ENCODE measurements around the gene C3AR1.

Gene C3AR1

GRCh38 chr12:8028267-8028666 is 37.9 kb downstream of the C3AR1 start:
- H3K27me3 ChIP-seq (ENCODE audit: control insufficient read depth in 1 of 2, insufficient read depth in 1 of 2, low read length in 2 of 2): no peaks in the 10 kb centered on the region
- H2BK15ac ChIP-seq (ENCODE audit: low read depth, poor library complexity, severe bottlenecking): no peak overlapping the region
- no peak overlapping the region for H2AK5ac ChIP-seq (ENCODE audit: low read length, severe bottlenecking)
- H3K79me1 ChIP-seq (replicated peaks; ENCODE audit: low read length, poor library complexity, severe bottlenecking): peaks cover 9% of the 10 kb centered on the region
- peaks cover 3% of the 10 kb centered on the region for H3K4me1 ChIP-seq (ENCODE audit: control insufficient read depth, insufficient read depth, low read depth, low read length)
- H4K8ac ChIP-seq (ENCODE audit: low read length): no peak overlapping the region
- no peak overlapping the region for H3K14ac ChIP-seq (ENCODE audit: low read length in 2 of 2)
- H2BK120ac ChIP-seq (ENCODE audit: low read depth, low read length): peak overlapping the region; percentile 1
- no peak overlapping the region for H3K9ac ChIP-seq (ENCODE audit: low read length)
- no peak overlapping the region for H4K91ac ChIP-seq (ENCODE audit: low read length)
- no peak overlapping the region for H3K4ac ChIP-seq (ENCODE audit: low read depth in 1 of 2, low read length in 2 of 2)
- no peak overlapping the region for H3K18ac ChIP-seq (ENCODE audit: low read depth in 1 of 2, low read length in 2 of 2)
- no peaks in the 10 kb centered on the region for H3K36me3 ChIP-seq (ENCODE audit: control insufficient read depth in 1 of 2, insufficient read depth in 2 of 2, low read depth in 1 of 2, low read length in 2 of 2)
- DNase-seq: no peak
- H3K23ac ChIP-seq (ENCODE audit: low read length in 2 of 2): no peak overlapping the region
- H3K27ac ChIP-seq (ENCODE audit: low read length, poor library complexity, severe bottlenecking): no peak overlapping the region
- no peak overlapping the region for H2AFZ ChIP-seq (ENCODE audit: low read depth, low read length)
- H3K4me2 ChIP-seq (ENCODE audit: low read length, poor library complexity, severe bottlenecking): no peak overlapping the region
- H3K9me3 ChIP-seq (ENCODE audit: control insufficient read depth, low read length): no peaks in the 10 kb centered on the region
- H3K4me3 ChIP-seq (ENCODE audit: insufficient read depth in 1 of 2, low read depth in 1 of 2, low read length in 2 of 2): no peak overlapping the region
- no peak overlapping the region for H2BK5ac ChIP-seq (ENCODE audit: low read depth, low read length, poor library complexity, severe bottlenecking)
- no peak overlapping the region for H2BK12ac ChIP-seq (ENCODE audit: low read length in 2 of 2)
- WGBS: over 99% methylated on average over 13 of the region's 15 CpGs

- peaks cover 5% of the 10 kb centered on the region for H3K79me1 ChIP-seq (replicated peaks; ENCODE audit: low read length, poor library complexity, severe bottlenecking)
- no peak overlapping the region for H3K4ac ChIP-seq (ENCODE audit: low read depth in 1 of 2, low read length in 2 of 2)
- no peak overlapping the region for H2BK12ac ChIP-seq (ENCODE audit: low read length in 2 of 2)
- no peak overlapping the region for H2BK120ac ChIP-seq (ENCODE audit: low read depth, low read length)
- no peak for DNase-seq
- H2BK5ac ChIP-seq (ENCODE audit: low read depth, low read length, poor library complexity, severe bottlenecking): no peak overlapping the region
- H3K36me3 ChIP-seq (ENCODE audit: control insufficient read depth in 1 of 2, insufficient read depth in 2 of 2, low read depth in 1 of 2, low read length in 2 of 2): no peaks in the 10 kb centered on the region
- no peaks in the 10 kb centered on the region for H3K27me3 ChIP-seq (ENCODE audit: control insufficient read depth in 1 of 2, insufficient read depth in 1 of 2, low read length in 2 of 2)
- WGBS: 73% methylated on average over 4 of the region's 5 CpGs
- no peak overlapping the region for H3K23ac ChIP-seq (ENCODE audit: low read length in 2 of 2)
- no peak overlapping the region for H3K18ac ChIP-seq (ENCODE audit: low read depth in 1 of 2, low read length in 2 of 2)
- H3K4me2 ChIP-seq (ENCODE audit: low read length, poor library complexity, severe bottlenecking): no peak overlapping the region
- H2AFZ ChIP-seq (ENCODE audit: low read depth, low read length): no peak overlapping the region
- no peak overlapping the region for H3K27ac ChIP-seq (ENCODE audit: low read length, poor library complexity, severe bottlenecking)
- peak overlapping the region; percentile 98 for H3K9ac ChIP-seq (ENCODE audit: low read length)
- peak overlapping the region in 1 of 2 experiments; percentile 81 for H3K4me3 ChIP-seq (ENCODE audit: insufficient read depth in 1 of 2, low read depth in 1 of 2, low read length in 2 of 2)
- H3K4me1 ChIP-seq (ENCODE audit: control insufficient read depth, insufficient read depth, low read depth, low read length): peaks cover 2% of the 10 kb centered on the region
- no peak overlapping the region for H2BK15ac ChIP-seq (ENCODE audit: low read depth, poor library complexity, severe bottlenecking)
- H3K9me3 ChIP-seq (ENCODE audit: control insufficient read depth, low read length): no peaks in the 10 kb centered on the region
- H2AK5ac ChIP-seq (ENCODE audit: low read length, severe bottlenecking): no peak overlapping the region
- H4K8ac ChIP-seq (ENCODE audit: low read length): peak overlapping the region; percentile 77
- H3K14ac ChIP-seq (ENCODE audit: low read length in 2 of 2): no peak overlapping the region
- H4K91ac ChIP-seq (ENCODE audit: low read length): no peak overlapping the region
Measured at GRCh38 chr12:8027856-8028255, 38.3 kb downstream of the C3AR1 start.

- peak overlapping the region; percentile 97 for H2BK5ac ChIP-seq (ENCODE audit: low read depth, low read length, poor library complexity, severe bottlenecking)
- peak overlapping the region; percentile 97 for H2AFZ ChIP-seq (ENCODE audit: low read depth, low read length)
- 1% methylated on average over 26 of the region's 27 CpGs for WGBS
- peaks cover 2% of the 10 kb centered on the region for H3K79me1 ChIP-seq (replicated peaks; ENCODE audit: low read length, poor library complexity, severe bottlenecking)
- no peak overlapping the region for H2AK5ac ChIP-seq (ENCODE audit: low read length, severe bottlenecking)
- H2BK120ac ChIP-seq (ENCODE audit: low read depth, low read length): no peak overlapping the region
- H3K4me3 ChIP-seq (ENCODE audit: insufficient read depth in 1 of 2, low read depth in 1 of 2, low read length in 2 of 2): peak overlapping the region; percentile 78 to 81
- H3K4me2 ChIP-seq (ENCODE audit: low read length, poor library complexity, severe bottlenecking): peak overlapping the region; percentile 79
- H3K27ac ChIP-seq (ENCODE audit: low read length, poor library complexity, severe bottlenecking): peak overlapping the region; percentile 100
- H3K18ac ChIP-seq (ENCODE audit: low read depth in 1 of 2, low read length in 2 of 2): peak overlapping the region; percentile 96 to 99
- peak overlapping the region; percentile 98 for H3K9ac ChIP-seq (ENCODE audit: low read length)
- no peaks in the 10 kb centered on the region for H3K36me3 ChIP-seq (ENCODE audit: control insufficient read depth in 1 of 2, insufficient read depth in 2 of 2, low read depth in 1 of 2, low read length in 2 of 2)
- peak overlapping the region in 1 of 2 experiments; percentile 9 for H3K23ac ChIP-seq (ENCODE audit: low read length in 2 of 2)
- H3K4ac ChIP-seq (ENCODE audit: low read depth in 1 of 2, low read length in 2 of 2): peak overlapping the region in 1 of 2 experiments; percentile 91
- peak overlapping the region; percentile 73 for H4K91ac ChIP-seq (ENCODE audit: low read length)
- no peaks in the 10 kb centered on the region for H3K4me1 ChIP-seq (ENCODE audit: control insufficient read depth, insufficient read depth, low read depth, low read length)
- DNase-seq: peak; percentile 100
- H2BK12ac ChIP-seq (ENCODE audit: low read length in 2 of 2): no peak overlapping the region
- no peak overlapping the region for H2BK15ac ChIP-seq (ENCODE audit: low read depth, poor library complexity, severe bottlenecking)
- H4K8ac ChIP-seq (ENCODE audit: low read length): peak overlapping the region; percentile 83
- H3K9me3 ChIP-seq (ENCODE audit: control insufficient read depth, low read length): no peaks in the 10 kb centered on the region
- H3K27me3 ChIP-seq (ENCODE audit: control insufficient read depth in 1 of 2, insufficient read depth in 1 of 2, low read length in 2 of 2): no peaks in the 10 kb centered on the region
- H3K14ac ChIP-seq (ENCODE audit: low read length in 2 of 2): peak overlapping the region in 1 of 2 experiments; percentile 55
Measured at GRCh38 chr12:8026291-8026900, 39.8 kb downstream of the C3AR1 start.

- Histone ChIP-seq H3K23ac (ENCODE audit: low read length in 2 of 2) (no peak overlapping the region), H2BK5ac (ENCODE audit: low read depth, low read length, poor library complexity, severe bottlenecking) (no peak overlapping the region), H2BK120ac (ENCODE audit: low read depth, low read length) (no peak overlapping the region), H3K4me1 (ENCODE audit: control insufficient read depth, insufficient read depth, low read depth, low read length) (peaks cover 5% of the 10 kb centered on the region), H3K36me3 (ENCODE audit: control insufficient read depth in 1 of 2, insufficient read depth in 2 of 2, low read depth in 1 of 2, low read length in 2 of 2) (no peaks in the 10 kb centered on the region), H2BK15ac (ENCODE audit: low read depth, poor library complexity, severe bottlenecking) (no peak overlapping the region), H3K4ac (ENCODE audit: low read depth in 1 of 2, low read length in 2 of 2) (no peak overlapping the region), H2AFZ (ENCODE audit: low read depth, low read length) (no peak overlapping the region), H3K79me1 (replicated peaks; ENCODE audit: low read length, poor library complexity, severe bottlenecking) (no peaks in the 10 kb centered on the region), H3K4me3 (ENCODE audit: insufficient read depth in 1 of 2, low read depth in 1 of 2, low read length in 2 of 2) (peak overlapping the region; percentile 18 to 72), H3K18ac (ENCODE audit: low read depth in 1 of 2, low read length in 2 of 2) (no peak overlapping the region), H3K14ac (ENCODE audit: low read length in 2 of 2) (no peak overlapping the region), H4K91ac (ENCODE audit: low read length) (no peak overlapping the region), H3K9ac (ENCODE audit: low read length) (peak overlapping the region; percentile 29), H2AK5ac (ENCODE audit: low read length, severe bottlenecking) (no peak overlapping the region), H3K4me2 (ENCODE audit: low read length, poor library complexity, severe bottlenecking) (peak overlapping the region; percentile 56), H4K8ac (ENCODE audit: low read length) (no peak overlapping the region), H3K9me3 (ENCODE audit: control insufficient read depth, low read length) (no peaks in the 10 kb centered on the region), H3K27me3 (ENCODE audit: control insufficient read depth in 1 of 2, insufficient read depth in 1 of 2, low read length in 2 of 2) (peaks cover 34 to 37% of the 10 kb centered on the region in 2 experiments), H3K27ac (ENCODE audit: low read length, poor library complexity, severe bottlenecking) (no peak overlapping the region), H2BK12ac (ENCODE audit: low read length in 2 of 2) (no peak overlapping the region)
- peak; percentile 15 for DNase-seq
- WGBS: 2% methylated on average over 53 of the region's 58 CpGs
Measured at GRCh38 chr12:8018666-8019581, 47.2 kb downstream of the C3AR1 start.
